ENCODE results near the gene HOGA1.
A peak's percentile ranks its signal among the peaks of the same experiment; 100 is the strongest.
"Not testable (repeated sequence)": the region's sequence is repeated elsewhere in the genome, so short reads cannot be mapped to it uniquely, and the experiment has no call there.

The HOGA1 gene

GRCh38 chr10:97584060-97584797, at the start of gene HOGA1:
Gene HOGA1 (plus strand): TSS chr10:97584389. CDS start chr10:97584704, 315 bp downstream.
- no peak for DNase-seq

DNA sequence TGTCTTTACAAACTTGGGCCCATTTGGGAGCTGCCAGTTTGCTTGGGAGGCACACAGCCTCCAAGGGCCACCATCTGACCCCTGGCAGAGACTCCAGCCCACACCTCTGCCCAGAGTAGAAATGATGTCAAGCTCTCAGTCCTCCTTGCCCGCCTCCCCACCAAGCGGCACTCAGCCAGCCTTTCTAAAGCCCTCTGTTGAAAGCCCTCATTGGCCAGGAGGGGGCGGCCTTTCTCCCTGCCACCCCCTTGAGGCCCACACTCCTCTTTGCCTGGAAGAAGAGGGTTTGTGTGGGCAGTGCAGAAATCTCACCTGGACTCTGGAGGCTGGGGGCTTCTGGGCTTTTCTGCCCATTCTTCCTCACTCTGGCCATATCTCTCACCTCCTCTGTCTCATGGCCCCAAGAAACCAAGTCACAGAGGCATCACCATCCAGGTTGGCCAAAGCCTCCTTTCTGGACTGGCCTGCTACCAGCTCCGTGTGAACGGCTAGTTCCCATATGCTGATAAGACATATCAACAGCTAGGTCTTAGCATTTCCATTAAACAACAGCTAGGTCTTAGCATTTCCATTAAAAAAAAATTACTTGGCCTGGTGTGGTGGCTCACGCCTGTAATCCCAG, 49.3 kb upstream of the HOGA1 start:
- peak; percentile 55 for DNase-seq

DNA sequence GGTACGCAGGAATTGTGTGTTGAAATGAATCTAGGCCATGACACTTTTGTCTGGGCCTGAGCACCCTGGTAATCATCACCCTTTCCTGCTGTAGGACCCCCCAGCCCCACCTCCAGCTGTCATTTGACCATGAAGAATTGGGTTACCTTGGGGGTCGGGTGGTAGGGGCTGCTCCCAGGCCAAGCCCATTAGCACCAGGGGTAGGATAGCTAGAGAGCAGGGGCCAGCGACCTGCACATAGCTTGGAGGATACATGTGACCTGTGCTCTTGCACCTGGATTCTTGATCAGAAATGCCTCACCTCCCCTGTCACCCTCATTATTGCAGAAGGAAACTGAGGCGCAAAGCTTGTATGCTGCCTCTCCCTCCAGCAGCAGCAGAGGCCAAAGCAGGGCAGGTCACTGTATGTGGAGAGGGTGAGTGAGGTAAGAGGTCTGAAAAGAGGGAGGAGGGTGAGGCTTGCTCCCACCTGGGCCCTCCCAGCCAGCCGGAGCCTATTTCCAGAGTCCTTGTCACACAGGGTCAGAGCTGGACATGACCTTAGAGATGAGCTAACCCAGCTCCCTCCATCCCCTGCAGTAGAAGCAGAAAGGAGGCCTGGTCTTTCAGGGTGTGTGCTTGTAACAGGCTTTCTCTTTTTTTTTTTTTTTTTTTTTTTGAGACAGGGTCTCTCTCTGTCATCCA, 46.9 kb upstream of the HOGA1 start:
- no peak for DNase-seq

GRCh38 chr10:97538411-97538810, 45.8 kb upstream of the HOGA1 start:
- no peak for DNase-seq

- no peak for DNase-seq
These were observed 45.4 kb upstream of the HOGA1 start for GRCh38 chr10:97538839-97539238.

DNA sequence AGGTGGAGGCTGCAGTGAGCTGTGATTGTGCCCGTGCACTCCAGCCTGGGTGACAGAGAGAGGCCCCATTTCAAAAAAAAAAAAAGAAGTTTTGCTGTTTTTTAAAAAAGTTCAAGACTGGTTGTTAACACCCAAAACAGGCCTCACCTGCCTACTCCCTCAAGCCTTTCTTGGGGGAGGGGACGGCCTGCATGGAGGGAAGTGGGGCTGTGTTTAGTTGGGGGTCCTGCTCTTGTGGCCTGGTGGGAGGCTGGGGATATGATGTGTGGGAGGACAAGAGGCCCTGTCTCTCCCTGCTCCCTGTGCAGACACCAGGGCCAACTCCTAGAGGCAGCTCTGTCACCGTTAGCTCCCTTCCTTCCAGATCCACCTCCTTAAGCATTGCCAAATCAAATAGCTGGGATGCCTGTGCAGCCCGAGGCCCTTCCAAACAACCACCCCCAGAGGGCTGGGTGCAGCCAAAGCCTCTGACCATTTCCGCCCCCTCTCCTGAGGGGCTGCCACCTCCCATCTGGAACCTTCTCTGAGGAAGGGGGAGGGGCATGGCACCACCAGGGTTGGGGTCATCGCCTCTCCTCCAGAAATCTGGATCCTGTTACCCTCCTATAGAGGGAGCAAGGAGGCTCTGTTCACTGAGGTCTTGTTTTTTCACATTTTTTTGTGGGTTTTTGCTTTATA, 44.5 kb upstream of the HOGA1 start:
- no peak for DNase-seq

GRCh38 chr10:97540669-97541500, 43.3 kb upstream of the HOGA1 start:
- no peak for DNase-seq

DNA sequence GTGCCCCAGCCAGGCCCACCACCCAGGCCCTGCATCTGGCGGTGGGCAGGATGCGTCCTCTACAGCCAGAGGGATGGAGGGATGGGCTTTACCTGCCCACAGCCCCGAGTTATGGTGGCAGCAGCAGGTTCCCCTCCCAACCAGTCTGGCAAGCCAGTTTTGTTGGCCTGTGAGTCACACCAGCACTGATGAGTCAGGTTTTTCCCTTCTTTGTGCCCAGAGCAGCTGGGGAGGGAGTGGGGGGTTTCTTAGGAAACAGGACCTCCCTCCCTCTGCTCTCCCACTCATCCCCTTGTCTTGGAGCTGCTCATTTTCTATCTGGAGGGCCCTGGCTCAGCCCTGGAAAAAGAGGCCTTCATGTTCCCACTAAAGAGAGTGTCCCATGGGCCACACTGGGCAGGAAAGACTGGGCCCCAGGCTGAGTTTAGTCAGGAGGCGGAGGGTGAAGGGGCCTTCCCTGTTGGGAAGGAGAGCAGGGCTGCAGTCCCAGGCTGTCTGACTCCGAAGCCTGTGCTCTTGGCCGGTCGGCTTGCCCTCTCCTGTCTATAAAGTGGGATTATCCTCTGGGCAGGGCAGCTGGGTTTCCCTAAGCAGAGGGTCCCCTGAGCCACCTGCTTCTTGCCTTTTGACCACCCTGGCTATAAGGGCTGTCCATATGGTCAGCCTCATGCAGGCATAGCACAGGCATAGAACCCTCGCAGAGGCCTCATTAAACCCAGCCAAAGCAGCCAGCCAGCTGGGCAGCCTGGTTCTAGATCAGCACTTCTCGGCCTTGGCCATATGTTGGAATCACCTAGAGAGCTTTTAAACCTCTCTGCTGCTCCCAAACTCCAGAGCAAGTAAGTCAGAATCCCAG, 41.8 kb upstream of the HOGA1 start:
- peak; percentile 43 for DNase-seq

GRCh38 chr10:97543025-97543546, 41.1 kb upstream of the HOGA1 start:
- peak; percentile 64 for DNase-seq

GRCh38 chr10:97546456-97547270, 37.5 kb upstream of the HOGA1 start:
- no peak for DNase-seq

- DNase-seq = no peak
These were observed 37.0 kb upstream of the HOGA1 start for GRCh38 chr10:97547271-97547600.

GRCh38 chr10:97547962-97548361, 36.2 kb upstream of the HOGA1 start:
- DNase-seq = no peak

GRCh38 chr10:97548828-97549455, 35.2 kb upstream of the HOGA1 start:
- no peak for DNase-seq

- DNase-seq = no peak
These were observed 34.4 kb upstream of the HOGA1 start for GRCh38 chr10:97549587-97550322.

- no peak for DNase-seq
These were observed 33.6 kb upstream of the HOGA1 start for GRCh38 chr10:97550336-97551149.

GRCh38 chr10:97551271-97551670, 32.9 kb upstream of the HOGA1 start:
- no peak for DNase-seq

DNA sequence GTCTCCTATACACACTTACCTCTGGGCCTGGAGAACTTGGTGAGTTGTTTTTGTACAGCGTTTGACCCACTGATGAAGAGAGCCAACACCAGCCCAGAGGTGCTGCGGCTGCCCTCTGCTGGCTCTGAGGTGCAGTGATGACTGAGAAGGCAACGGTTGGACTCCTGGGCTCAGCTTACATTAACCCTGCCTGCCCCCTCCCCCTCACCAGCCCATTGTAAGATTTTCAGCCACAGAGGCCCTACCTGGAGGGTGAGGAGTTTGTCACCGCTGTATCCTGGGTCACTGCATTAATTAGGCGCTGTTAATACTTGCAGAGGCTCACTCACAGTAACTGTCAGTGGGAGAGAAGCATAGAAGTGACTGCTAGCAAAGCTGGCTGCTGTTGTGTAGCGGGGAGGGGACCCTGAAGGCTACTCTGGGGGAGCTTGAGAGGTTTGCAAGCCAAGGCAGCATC, 30.6 kb upstream of the HOGA1 start:
- peak; percentile 75 for DNase-seq

GRCh38 chr10:97554336-97554735, 29.9 kb upstream of the HOGA1 start:
- not testable (repeated sequence) for DNase-seq
